GM12878 (cell line): ENCODE results near the gene EPHA5. TPM values are rescaled to one million over a fixed set of nuclear protein-coding genes. Genes with fewer than 3 reads are reported as not detected.

Experiments
- ATAC-seq: fragments of 200-7000 bp; cut with Tn5 transposase; 3 replicates; pipeline ENCODE4 v1.9.1; 2020; ENCODE audit warnings: mild to moderate bottlenecking, moderate library complexity
- BruUV-seq: library from RNA; stranded (reverse); fragments of 400-500 nt; replicated peaks from 2 replicates; lab custom pipeline; 2021; lab: Mats Ljungman, UMichigan
- CTCF ChIA-PET: fragments of 300-600 bp; sonication (Branson Sonifier 250); formaldehyde crosslinking; extraction: SDS; loops from one replicate; lab custom pipeline; 2021; ENCODE audit warnings: inconsistent platforms; lab: Yijun Ruan, JAX
- POLR2A ChIA-PET: fragments of 350-600 bp; formaldehyde crosslinking; extraction: SDS; loops from one replicate; lab custom pipeline; 2021; ENCODE audit warnings: inconsistent platforms; lab: Charles Lee
- RAD21 ChIA-PET: fragments of 300-600 bp; sonication (Branson Sonifier 250); formaldehyde crosslinking; loops from one replicate; lab custom pipeline; 2023; ENCODE audit warnings: antibody characterized with exemption; ENCODE audit not compliant: unreplicated experiment; lab: Charles Lee
- SMC1A ChIA-PET: fragments of 300-600 bp; sonication (Branson Sonifier 250); formaldehyde crosslinking; loops from one replicate; lab custom pipeline; 2023; ENCODE audit not compliant: unreplicated experiment, uncharacterized antibody; lab: Charles Lee
- DNase-seq: peaks from one replicate; pipeline ENCODE4 v3.0.0-alpha.2; 2011; ENCODE audit warnings: low read depth, low spot score
- FAIRE-seq: peaks from 3 replicates; lab custom pipeline; 2011; peaks lifted over from hg19 to GRCh38; lab: Jason Lieb, UNC
- H2AFZ ChIP-seq: 2 replicates; pipeline ENCODE4 v1.6.0; 2011; ENCODE audit warnings: low read depth, low read length, control low read depth; ENCODE audit not compliant: control insufficient read depth
- H3K27ac ChIP-seq: 2 replicates; pipeline ENCODE4 v1.5.1; 2011; ENCODE audit warnings: control low read depth; ENCODE audit not compliant: control insufficient read depth, insufficient read depth
- H3K27me3 ChIP-seq, 2 experiments: replicated peaks in 1 of 2; 2 replicates each; pipeline versions ENCODE4 v1.6.0 to v1.6.1; 2011; ENCODE audit warnings: low read length in 1 of 2; ENCODE audit not compliant: control insufficient read depth in 2 of 2, insufficient read depth in 2 of 2
- H3K36me3 ChIP-seq, 2 experiments: 2 replicates each; pipeline ENCODE4 v1.5.1; 2011; ENCODE audit warnings: low read length in 1 of 2; ENCODE audit not compliant: control insufficient read depth in 2 of 2, insufficient read depth in 2 of 2
- H3K4me1 ChIP-seq: 2 replicates; pipeline ENCODE4 v1.6.1; 2011; ENCODE audit warnings: mild to moderate bottlenecking, low read length, moderate library complexity, mixed read lengths; ENCODE audit not compliant: control insufficient read depth, insufficient read depth
- H3K4me2 ChIP-seq: 2 replicates; pipeline ENCODE4 v1.6.0; 2011; ENCODE audit warnings: control low read depth; ENCODE audit not compliant: control insufficient read depth, insufficient read depth
- H3K4me3 ChIP-seq: fragments of 200-600 bp; sonication (generic); 2 replicates; pipeline ENCODE4 v1.5.1; 2016
- H3K79me2 ChIP-seq: 2 replicates; pipeline ENCODE4 v1.6.0; 2011; ENCODE audit warnings: low read length; ENCODE audit not compliant: control insufficient read depth, insufficient read depth
- H3K9ac ChIP-seq: 2 replicates; pipeline ENCODE4 v1.8.0; 2011; ENCODE audit warnings: low read length, control low read depth, mixed read lengths; ENCODE audit not compliant: control insufficient read depth, insufficient read depth
- H3K9me3 ChIP-seq: replicated peaks from 3 replicates; pipeline ENCODE4 v1.5.1; 2011; ENCODE audit warnings: mild to moderate bottlenecking, low read length; ENCODE audit not compliant: control insufficient read depth, insufficient read depth
- H4K20me1 ChIP-seq: 2 replicates; pipeline ENCODE4 v1.6.0; 2011; ENCODE audit not compliant: control insufficient read depth, insufficient read depth
- BHLHE40 ChIP-seq, 2 experiments: fragments of 450-650 bp in 1 of 2; IDR thresholded peaks; 2 replicates each; pipeline ENCODE4 v1.6.1; 2011 to 2017; ENCODE audit warnings: low read depth in 2 of 2, borderline replicate concordance in 1 of 2, improper control_type of control experiment in 1 of 2, low read length in 1 of 2, mild to moderate bottlenecking in 1 of 2
- CBFB ChIP-seq: IDR thresholded peaks from 2 replicates; pipeline ENCODE4 v1.6.1; 2016; ENCODE audit warnings: antibody characterized with exemption, low read depth
- CBX3 ChIP-seq: fragments of 200-600 bp; sonication (generic); IDR thresholded peaks from 2 replicates; pipeline ENCODE4 v1.6.1; 2016; ENCODE audit warnings: low read depth, borderline replicate concordance
- EED ChIP-seq: sonication (generic); IDR thresholded peaks from 2 replicates; pipeline ENCODE4 v1.6.1; 2016; ENCODE audit warnings: antibody characterized with exemption, low read depth
- FOXM1 ChIP-seq: IDR thresholded peaks from 2 replicates; pipeline ENCODE4 v1.6.1; 2012; ENCODE audit warnings: low read depth, mild to moderate bottlenecking, inconsistent platforms, low read length, moderate library complexity
- HDAC2 ChIP-seq: fragments of 200-600 bp; sonication (generic); IDR thresholded peaks from 2 replicates; pipeline ENCODE4 v1.6.1; 2017
- IKZF2 ChIP-seq, 2 experiments: fragments of 450-650 bp; IDR thresholded peaks; 2 replicates each; pipeline ENCODE4 v1.6.1; 2017; ENCODE audit warnings: mild to moderate bottlenecking in 2 of 2, moderate library complexity in 2 of 2
- IRF4 ChIP-seq: IDR thresholded peaks from 2 replicates; pipeline ENCODE4 v1.6.1; 2011; ENCODE audit warnings: low read depth, low read length
- SIX5 ChIP-seq: IDR thresholded peaks from 2 replicates; pipeline ENCODE4 v1.6.1; 2011; ENCODE audit warnings: mild to moderate bottlenecking, low read depth, low read length, moderate library complexity; ENCODE audit not compliant: severe bottlenecking
- STAT1 ChIP-seq: fragments of 450-650 bp; conservative IDR thresholded peaks from 2 replicates; pipeline ENCODE4 v1.6.1; 2014; ENCODE audit warnings: antibody characterized with exemption, mild to moderate bottlenecking
- YBX1 ChIP-seq: fragments of 450-650 bp; IDR thresholded peaks from 2 replicates; pipeline ENCODE4 v1.6.1; 2016; ENCODE audit warnings: antibody characterized with exemption
- ZNF24 ChIP-seq: fragments of 450-650 bp; IDR thresholded peaks from 2 replicates; pipeline ENCODE4 v1.6.1; 2017; ENCODE audit warnings: antibody characterized with exemption, mild to moderate bottlenecking
- ZNF622 ChIP-seq: fragments of 450-650 bp; IDR thresholded peaks from 2 replicates; pipeline ENCODE4 v1.6.1; 2017; ENCODE audit warnings: mild to moderate bottlenecking, inconsistent platforms
- WGBS: methylation state at CpG from one replicate; pipeline ENCODE4 v1.1.6; 2016; ENCODE audit warnings: low lambda C conversion rate; ENCODE audit not compliant: insufficient replicate concordance, insufficient coverage; ENCODE audit errors: missing lambda C conversion rate; 5-methylcytosine and 5-hydroxymethylcytosine counted together
- in situ Hi-C: fragments of 300-500 bp; cut with MboI; formaldehyde crosslinking; loops from 9 replicates; pipeline ENCODE4 v1.14.3; 2018; ENCODE audit warnings: mixed read lengths
- intact Hi-C: fragments of 100-400 bp; cut with micrococcal nuclease; formaldehyde crosslinking; loops from one replicate; pipeline ENCODE4 v1.14.2; 2022; ENCODE audit not compliant: unreplicated experiment
- polyA plus RNA-seq, 11 experiments: library from polyadenylated mRNA; depleted of rRNA in 4 of 11; unstranded in 6 of 11; stranded (reverse) in 5 of 11; fragments of >200 nt; fragmentation: Nextera tagmentation in 4 of 11; fragmentation: Illumina TruSeq in 1 of 11; extraction: Ambion mirVana in 4 of 11; extraction: Trizol in 1 of 11; gene quantifications; 1 replicate in 1 of 11; 2 replicates in 10 of 11; pipeline versions ENCODE4 v1.2.1 to v1.2.3, GENCODE V29; 2011 to 2016; ENCODE audit warnings: inconsistent platforms in 2 of 11, missing spikeins in 2 of 11, low read depth in 1 of 11
- total RNA-seq, 4 experiments: library from RNA; depleted of rRNA in 3 of 4; stranded (reverse); fragments of >200 nt in 3 of 4; fragmentation: Illumina TruSeq in 1 of 4; extraction: Trizol in 1 of 4; gene quantifications; 2 replicates each; pipeline versions ENCODE4 v1.2.1 to v1.2.3, GENCODE V29; 2013 to 2021

The EPHA5 gene
- total and polyA plus RNA-seq, 10 of the 15 experiments (the other 5 are each of a cell fraction or from before 2014, with no cell fraction given): not detected

DNA sequence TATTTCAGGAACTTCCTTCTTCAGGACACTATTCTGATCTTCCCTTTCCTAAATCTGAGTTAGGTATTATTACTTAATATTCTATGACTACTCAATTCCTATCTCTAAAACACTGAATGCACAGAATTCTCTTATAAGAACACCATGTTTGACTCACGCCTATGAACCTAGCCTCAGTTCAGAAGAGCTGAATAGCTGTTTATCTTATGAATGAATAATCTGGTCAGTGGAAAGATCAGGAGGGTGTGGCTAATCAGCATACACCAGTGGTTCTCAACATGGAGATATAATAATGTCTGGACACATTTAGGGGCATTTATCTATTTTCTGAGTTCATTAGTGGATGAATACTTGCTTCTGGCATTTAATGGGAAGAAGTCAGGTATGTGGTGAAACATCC is 24.2 kb downstream of the EPHA5 start:
- Histone ChIP-seq H3K4me1 (no peaks in the 10 kb centered on the region), H3K27ac (no peak overlapping the region), H3K36me3 (no peaks in the 10 kb centered on the region), H2AFZ (no peak overlapping the region), H3K79me2 (no peaks in the 10 kb centered on the region), H3K4me3 (no peak overlapping the region), H4K20me1 (no peaks in the 10 kb centered on the region), H3K4me2 (no peak overlapping the region), H3K9me3 (no peaks in the 10 kb centered on the region), H3K27me3 (no peaks in the 10 kb centered on the region), H3K9ac (no peak overlapping the region)
- ChIA-PET SMC1A (no interaction called here), CTCF (no interaction called here), RAD21 (no interaction called here), POLR2A (no interaction called here)
- FAIRE-seq (no peak), ATAC-seq (no peak), DNase-seq (no peak)
- in situ Hi-C loops (no loop called here), intact Hi-C loops (no loop called here)
- TF ChIP-seq CBX3: no peak
- no peak for TF ChIP-seq ZNF622
- no peak for TF ChIP-seq STAT1
- no peak for TF ChIP-seq BHLHE40 (IDR thresholded peaks at IDR 0.05; ENCODE audit: borderline replicate concordance in 1 of 2, low read depth in 2 of 2, low read length in 1 of 2)
- TF ChIP-seq YBX1: no peak
- no peak for TF ChIP-seq IKZF2 (IDR thresholded peaks at IDR 0.05)
- TF ChIP-seq FOXM1: no peak
- TF ChIP-seq EED: no peak
- no peak for TF ChIP-seq CBFB
- TF ChIP-seq SIX5: no peak
- no peak for TF ChIP-seq IRF4
- TF ChIP-seq ZNF24: no peak
- TF ChIP-seq HDAC2: no peak
- no TSS peak for BruUV-seq
- WGBS: 23% methylated on average over 1 of the region's 1 CpG
